Neuronal stem cell (in vitro differentiated cells): ENCODE measurements around the gene TASL.
"Not testable (repeated sequence)": the region's sequence is repeated elsewhere in the genome, so short reads cannot be mapped to it uniquely, and the experiment has no call there.

Experiments
- DNase-seq: peaks from one replicate; pipeline ENCODE4 v3.0.0-alpha.2; 2013; ENCODE audit warnings: low spot score
- H2AFZ ChIP-seq: one replicate; pipeline ENCODE4 v1.6.1; 2013; ENCODE audit warnings: mild to moderate bottlenecking, low read length, inconsistent platforms
- H2AK5ac ChIP-seq: 2 replicates; pipeline ENCODE4 v1.6.1; 2013; ENCODE audit warnings: low read depth, mild to moderate bottlenecking, inconsistent platforms, low read length, moderate library complexity, mixed read lengths
- H2BK120ac ChIP-seq: 2 replicates; pipeline ENCODE4 v1.6.1; 2013; ENCODE audit warnings: low read depth, mild to moderate bottlenecking, inconsistent platforms, low read length, moderate library complexity, mixed read lengths
- H2BK12ac ChIP-seq: one replicate; pipeline ENCODE4 v1.6.1; 2013; ENCODE audit warnings: low read length, inconsistent platforms
- H2BK15ac ChIP-seq: 2 replicates; pipeline ENCODE4 v1.6.1; 2013; ENCODE audit warnings: mild to moderate bottlenecking, low read length, inconsistent platforms, mixed read lengths
- H2BK5ac ChIP-seq: one replicate; pipeline ENCODE4 v1.6.1; 2013; ENCODE audit warnings: inconsistent platforms, mild to moderate bottlenecking, low read length, moderate library complexity
- H3K14ac ChIP-seq: one replicate; pipeline ENCODE4 v1.6.1; 2013; ENCODE audit warnings: low read length, inconsistent platforms
- H3K18ac ChIP-seq: 2 replicates; pipeline ENCODE4 v1.6.1; 2013; ENCODE audit warnings: low read length, inconsistent platforms
- H3K23ac ChIP-seq: 2 replicates; pipeline ENCODE4 v1.6.1; 2013; ENCODE audit warnings: low read depth, mild to moderate bottlenecking, mixed read lengths, low read length, inconsistent platforms; ENCODE audit not compliant: poor library complexity
- H3K27ac ChIP-seq: replicated peaks from 3 replicates; pipeline ENCODE4 v1.5.1; 2013; ENCODE audit warnings: low read length, inconsistent platforms
- H3K27me3 ChIP-seq, 3 experiments: 2 replicates each; pipeline ENCODE4 v1.6.1; 2013; ENCODE audit warnings: low read length in 3 of 3, mild to moderate bottlenecking in 2 of 3, inconsistent platforms in 1 of 3, low read depth in 1 of 3, mixed read lengths in 1 of 3, moderate library complexity in 1 of 3; ENCODE audit not compliant: control insufficient read depth in 3 of 3, insufficient read depth in 3 of 3
- H3K36me3 ChIP-seq, 2 donors: replicated peaks in 1 of 2; 2 replicates each; pipeline ENCODE4 v1.6.1; 2013; ENCODE audit warnings: low read length in 2 of 2; ENCODE audit not compliant: control insufficient read depth in 2 of 2, insufficient read depth in 2 of 2
- H3K4ac ChIP-seq: 2 replicates; pipeline ENCODE4 v1.6.1; 2013; ENCODE audit warnings: inconsistent platforms, mild to moderate bottlenecking, low read length, moderate library complexity
- H3K4me1 ChIP-seq, 2 donors: 1 replicate in 1 of 2; 2 replicates in 1 of 2; pipeline ENCODE4 v1.6.1; 2013; ENCODE audit warnings: low read length in 2 of 2, low read depth in 1 of 2; ENCODE audit not compliant: control insufficient read depth in 2 of 2, insufficient read depth in 1 of 2
- H3K4me2 ChIP-seq: one replicate; pipeline ENCODE4 v1.6.1; 2013; ENCODE audit warnings: mild to moderate bottlenecking, low read length, inconsistent platforms; ENCODE audit not compliant: insufficient read depth, poor library complexity, severe bottlenecking
- H3K4me3 ChIP-seq, 2 donors: 2 replicates each; pipeline ENCODE4 v1.5.1; 2013; ENCODE audit warnings: low read length in 2 of 2, mild to moderate bottlenecking in 2 of 2, inconsistent platforms in 1 of 2, moderate library complexity in 1 of 2
- H3K79me1 ChIP-seq: one replicate; pipeline ENCODE4 v1.6.1; 2013; ENCODE audit warnings: low read depth, mild to moderate bottlenecking, inconsistent platforms, low read length, moderate library complexity
- H3K9ac ChIP-seq: one replicate; pipeline ENCODE4 v1.6.1; 2013; ENCODE audit warnings: mild to moderate bottlenecking, low read depth, low read length, inconsistent platforms; ENCODE audit not compliant: poor library complexity
- H3K9me3 ChIP-seq, 2 donors: replicated peaks in 1 of 2; 2 replicates each; pipeline versions ENCODE3 to v1.6.1; 2013; ENCODE audit warnings: low read length in 2 of 2, mild to moderate bottlenecking in 2 of 2, inconsistent platforms in 1 of 2, low read depth in 1 of 2, mixed read lengths in 1 of 2, moderate library complexity in 1 of 2; ENCODE audit not compliant: control insufficient read depth in 2 of 2, insufficient read depth in 1 of 2
- H4K8ac ChIP-seq: one replicate; pipeline ENCODE4 v1.6.1; 2013; ENCODE audit warnings: low read depth, mild to moderate bottlenecking, inconsistent platforms, low read length, moderate library complexity
- H4K91ac ChIP-seq: one replicate; pipeline ENCODE4 v1.6.1; 2013; ENCODE audit warnings: low read length, low read depth, mild to moderate bottlenecking, inconsistent platforms; ENCODE audit not compliant: poor library complexity
- WGBS, 2 donors: extraction: QIAGEN DNeasy Blood & Tissue Kit; methylation state at CpG; one replicate each; pipeline ENCODE4 v1.1.7; 2013; ENCODE audit warnings: missing lambda C conversion rate in 2 of 2, mixed read lengths in 1 of 2; ENCODE audit not compliant: insufficient read length in 2 of 2, insufficient replicate concordance in 1 of 2; ENCODE audit errors: extremely low coverage in 2 of 2; 5-methylcytosine and 5-hydroxymethylcytosine counted together

Gene TASL

GRCh38 chrX:30612250-30612655 lies 34.7 kb upstream of the TASL start:
- Histone ChIP-seq H4K91ac (no peak overlapping the region), H2BK12ac (no peak overlapping the region), H2BK120ac (no peak overlapping the region), H3K9me3 (no peaks in the 10 kb centered on the region), H3K23ac (no peak overlapping the region), H2AFZ (no peak overlapping the region), H3K18ac (no peak overlapping the region), H3K79me1 (no peaks in the 10 kb centered on the region), H3K4me2 (no peak overlapping the region), H3K27me3 (no peaks in the 10 kb centered on the region), H2BK15ac (no peak overlapping the region), H3K4ac (no peak overlapping the region), H3K36me3 (no peaks in the 10 kb centered on the region), H4K8ac (no peak overlapping the region), H3K4me1 (no peaks in the 10 kb centered on the region), H2AK5ac (no peak overlapping the region), H3K14ac (no peak overlapping the region), H2BK5ac (no peak overlapping the region), H3K4me3 (no peak overlapping the region), H3K27ac (no peak overlapping the region), H3K9ac (no peak overlapping the region)
- no peak for DNase-seq
- no CpG with 5 or more reads among the region's 6 CpGs for WGBS, 2 donors

GRCh38 chrX:30610026-30610425 lies 32.5 kb upstream of the TASL start:
- H4K91ac ChIP-seq, result no peak overlapping the region
- H3K4me2 ChIP-seq, result no peak overlapping the region
- H2BK12ac ChIP-seq, result no peak overlapping the region
- no peak overlapping the region for H2AFZ ChIP-seq
- no peak overlapping the region for H2AK5ac ChIP-seq
- no peak overlapping the region for H3K27ac ChIP-seq
- H3K4ac ChIP-seq, result no peak overlapping the region
- no peak overlapping the region for H2BK120ac ChIP-seq
- no peak overlapping the region for H3K4me3 ChIP-seq
- no CpG with 5 or more reads among the region's 2 CpGs for WGBS, 2 donors
- no peak overlapping the region for H3K14ac ChIP-seq
- H3K9ac ChIP-seq, result no peak overlapping the region
- H3K23ac ChIP-seq, result no peak overlapping the region
- H4K8ac ChIP-seq, result no peak overlapping the region
- no peaks in the 10 kb centered on the region for H3K4me1 ChIP-seq
- H3K18ac ChIP-seq, result no peak overlapping the region
- no peak for DNase-seq
- H3K36me3 ChIP-seq, result no peaks in the 10 kb centered on the region
- H3K9me3 ChIP-seq, result no peaks in the 10 kb centered on the region
- no peak overlapping the region for H2BK15ac ChIP-seq
- no peaks in the 10 kb centered on the region for H3K79me1 ChIP-seq
- no peaks in the 10 kb centered on the region for H3K27me3 ChIP-seq
- no peak overlapping the region for H2BK5ac ChIP-seq

GRCh38 chrX:30607155-30607554 lies 29.6 kb upstream of the TASL start:
- Histone ChIP-seq H2BK5ac (no peak overlapping the region), H2BK120ac (no peak overlapping the region), H3K18ac (no peak overlapping the region), H3K23ac (no peak overlapping the region), H3K4me3 (no peak overlapping the region), H2BK15ac (no peak overlapping the region), H3K14ac (no peak overlapping the region), H3K9ac (no peak overlapping the region), H2AK5ac (no peak overlapping the region), H3K36me3 (no peaks in the 10 kb centered on the region), H3K4me2 (no peak overlapping the region), H2BK12ac (no peak overlapping the region), H3K4ac (no peak overlapping the region), H3K79me1 (no peaks in the 10 kb centered on the region), H2AFZ (no peak overlapping the region), H3K27ac (no peak overlapping the region), H4K91ac (no peak overlapping the region), H4K8ac (no peak overlapping the region), H3K27me3 (no peaks in the 10 kb centered on the region), H3K9me3 (no peaks in the 10 kb centered on the region), H3K4me1 (no peaks in the 10 kb centered on the region)
- WGBS, 2 donors, result no CpG with 5 or more reads among the region's 1 CpG
- no peak for DNase-seq

- not testable (repeated sequence) for H2AFZ ChIP-seq, H3K9me3 ChIP-seq, H3K18ac ChIP-seq, H2BK12ac ChIP-seq, DNase-seq, H2BK5ac ChIP-seq, H3K4me1 ChIP-seq, H4K91ac ChIP-seq, H3K4me2 ChIP-seq, H3K36me3 ChIP-seq, H3K23ac ChIP-seq, H3K79me1 ChIP-seq, H2BK15ac ChIP-seq, H3K4me3 ChIP-seq, H3K4ac ChIP-seq, H3K27me3 ChIP-seq, H2BK120ac ChIP-seq, H3K9ac ChIP-seq, H3K14ac ChIP-seq, H4K8ac ChIP-seq, H2AK5ac ChIP-seq, H3K27ac ChIP-seq
- no CpG with 5 or more reads among the region's 15 CpGs for WGBS, 2 donors
Observed at GRCh38 chrX:30600269-30601176, 23.0 kb upstream of the TASL start.
